HG03095 (cell line): ENCODE data around the gene CALY.
"Not testable (repeated sequence)": the region's sequence is repeated elsewhere in the genome, so short reads cannot be mapped to it uniquely, and the experiment has no call there.

ENCODE experiments used
- ATAC-seq: cut with Tn5 transposase; IDR thresholded peaks from one replicate; pipeline ENCODE4 v1.9.1; 2021; ENCODE audit warnings: moderate library complexity; ENCODE audit not compliant: unreplicated experiment

CALY gene

GRCh38 chr10:133332936-133333699, 3.6 kb downstream of the CALY start:
- ATAC-seq: no peak

GRCh38 chr10:133329491-133330202, 7.0 kb downstream of the CALY start:
- peak; percentile 90 for ATAC-seq

- ATAC-seq: no peak
Measured at GRCh38 chr10:133328358-133329343, 8.0 kb downstream of the CALY start.

GRCh38 chr10:133327651-133328357, 8.9 kb downstream of the CALY start:
- no peak for ATAC-seq

GRCh38 chr10:133326745-133327650, 9.7 kb downstream of the CALY start:
- ATAC-seq: no peak

GRCh38 chr10:133326223-133326551, 10.5 kb downstream of the CALY start:
- no peak for ATAC-seq

- ATAC-seq: no peak
Measured at GRCh38 chr10:133325440-133326222, 11.1 kb downstream of the CALY start.

GRCh38 chr10:133324857-133325260, 11.8 kb downstream of the CALY start:
- ATAC-seq: no peak

- no peak for ATAC-seq
Measured at GRCh38 chr10:133324198-133324792, 12.4 kb downstream of the CALY start.

GRCh38 chr10:133322064-133322709, 14.5 kb downstream of the CALY start:
- ATAC-seq: not testable (repeated sequence)

GRCh38 chr10:133320852-133321422, 15.8 kb downstream of the CALY start:
- ATAC-seq: not testable (repeated sequence)

- ATAC-seq: peak; percentile 86
Measured at GRCh38 chr10:133318494-133319127, 18.1 kb downstream of the CALY start.

- ATAC-seq: no peak
Measured at GRCh38 chr10:133316732-133317131, 20.0 kb downstream of the CALY start.

- no peak for ATAC-seq
Measured at GRCh38 chr10:133316266-133316665, 20.4 kb downstream of the CALY start.

GRCh38 chr10:133315847-133316246, 20.8 kb downstream of the CALY start:
- no peak for ATAC-seq

GRCh38 chr10:133314911-133315310, 21.8 kb downstream of the CALY start:
- ATAC-seq: no peak

GRCh38 chr10:133313192-133313591, 23.5 kb downstream of the CALY start:
- no peak for ATAC-seq
